NCI-H187 treated with DMSO at 0.1 percent for 48 hours (cell line): Measurements from ENCODE around the gene DAPK1.
"Not testable (repeated sequence)": the region's sequence is repeated elsewhere in the genome, so short reads cannot be mapped to it uniquely, and the experiment has no call there.

Source experiments
- DNase-seq: peaks from one replicate; lab custom pipeline; 2025; lab: John Stamatoyannopoulos, UW

Gene DAPK1

GRCh38 chr9:87545858-87546257 is 48.2 kb downstream of the DAPK1 start:
- no peak for DNase-seq

GRCh38 chr9:87546704-87547103 is 49.0 kb downstream of the DAPK1 start:
- DNase-seq = no peak

- DNase-seq = no peak
These were observed 50.0 kb downstream of the DAPK1 start for GRCh38 chr9:87547671-87548081.

GRCh38 chr9:87548159-87548558 is 50.5 kb downstream of the DAPK1 start:
- no peak for DNase-seq

GRCh38 chr9:87549088-87549487 is 51.4 kb downstream of the DAPK1 start:
- DNase-seq = not testable (repeated sequence)

GRCh38 chr9:87549791-87550190 is 52.1 kb downstream of the DAPK1 start:
- DNase-seq = no peak

GRCh38 chr9:87550253-87550954 is 52.7 kb downstream of the DAPK1 start:
- DNase-seq = no peak

GRCh38 chr9:87551772-87552217 is 54.1 kb downstream of the DAPK1 start:
- no peak for DNase-seq

- no peak for DNase-seq
These were observed 56.7 kb downstream of the DAPK1 start for GRCh38 chr9:87554171-87554910.

- no peak for DNase-seq
These were observed 57.3 kb downstream of the DAPK1 start for GRCh38 chr9:87554976-87555375.

GRCh38 chr9:87556039-87556438 is 58.4 kb downstream of the DAPK1 start:
- DNase-seq = no peak

GRCh38 chr9:87556821-87557220 is 59.2 kb downstream of the DAPK1 start:
- DNase-seq = no peak

- no peak for DNase-seq
These were observed 60.3 kb downstream of the DAPK1 start for GRCh38 chr9:87557996-87558395.

GRCh38 chr9:87558606-87559190 is 61.0 kb downstream of the DAPK1 start:
- DNase-seq = no peak

- DNase-seq = no peak
These were observed 64.4 kb downstream of the DAPK1 start for GRCh38 chr9:87562062-87562461.

- no peak for DNase-seq
These were observed 65.0 kb downstream of the DAPK1 start for GRCh38 chr9:87562530-87563170.

- DNase-seq = no peak
These were observed 66.4 kb downstream of the DAPK1 start for GRCh38 chr9:87564111-87564510.

- no peak for DNase-seq
These were observed 67.1 kb downstream of the DAPK1 start for GRCh38 chr9:87564791-87565241.

- no peak for DNase-seq
These were observed 69.3 kb downstream of the DAPK1 start for GRCh38 chr9:87567001-87567400.

GRCh38 chr9:87567571-87567970 is 69.9 kb downstream of the DAPK1 start:
- no peak for DNase-seq

GRCh38 chr9:87567983-87568382 is 70.3 kb downstream of the DAPK1 start:
- DNase-seq = no peak

- no peak for DNase-seq
These were observed 70.7 kb downstream of the DAPK1 start for GRCh38 chr9:87568401-87568800.
